ENCODE measurements around the gene MAL.

MAL gene

DNA sequence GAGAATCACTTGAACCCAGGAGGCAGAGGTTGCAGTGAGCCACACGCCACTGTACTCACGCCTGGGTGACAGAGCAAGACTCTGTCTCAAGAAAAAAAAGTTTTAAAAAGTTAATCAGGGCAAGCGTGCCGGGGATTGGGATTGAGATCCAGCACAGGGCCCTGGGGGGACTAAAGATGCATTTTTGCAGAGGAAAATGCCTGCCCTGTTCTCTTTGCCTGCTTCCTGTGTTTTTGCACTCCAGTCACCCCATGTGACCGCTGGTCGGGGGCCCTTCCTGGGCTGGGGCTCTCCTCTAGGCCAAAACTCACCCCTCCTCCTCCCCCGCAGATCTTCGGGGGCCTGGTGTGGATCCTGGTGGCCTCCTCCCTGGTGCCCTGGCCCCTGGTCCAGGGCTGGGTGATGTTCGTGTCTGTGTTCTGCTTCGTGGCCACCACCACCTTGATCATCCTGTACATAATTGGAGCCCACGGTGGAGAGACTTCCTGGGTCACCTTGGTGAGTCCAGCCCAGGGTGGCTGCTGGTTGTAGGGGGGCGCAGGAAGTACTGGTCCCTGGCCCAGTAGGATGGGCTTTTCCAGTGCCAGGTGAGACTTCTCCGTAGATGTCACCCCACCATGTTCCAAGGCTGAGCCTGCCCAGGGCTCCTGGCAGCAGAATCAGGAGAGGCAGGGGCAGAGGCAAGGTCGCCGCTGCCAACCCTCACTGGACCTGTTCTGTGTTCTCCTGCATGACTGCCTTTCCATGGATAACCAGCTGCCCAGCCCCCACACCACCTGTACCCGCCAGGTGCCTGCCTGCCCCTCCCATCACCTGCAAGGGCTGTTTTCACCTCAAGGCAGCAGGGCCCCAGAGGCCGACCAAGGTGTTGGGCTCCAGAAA is 22.4 kb downstream of the MAL start:
- H3K4me3 ChIP-seq (ENCODE audit: low read depth, low read length): no peak overlapping the region

DNA sequence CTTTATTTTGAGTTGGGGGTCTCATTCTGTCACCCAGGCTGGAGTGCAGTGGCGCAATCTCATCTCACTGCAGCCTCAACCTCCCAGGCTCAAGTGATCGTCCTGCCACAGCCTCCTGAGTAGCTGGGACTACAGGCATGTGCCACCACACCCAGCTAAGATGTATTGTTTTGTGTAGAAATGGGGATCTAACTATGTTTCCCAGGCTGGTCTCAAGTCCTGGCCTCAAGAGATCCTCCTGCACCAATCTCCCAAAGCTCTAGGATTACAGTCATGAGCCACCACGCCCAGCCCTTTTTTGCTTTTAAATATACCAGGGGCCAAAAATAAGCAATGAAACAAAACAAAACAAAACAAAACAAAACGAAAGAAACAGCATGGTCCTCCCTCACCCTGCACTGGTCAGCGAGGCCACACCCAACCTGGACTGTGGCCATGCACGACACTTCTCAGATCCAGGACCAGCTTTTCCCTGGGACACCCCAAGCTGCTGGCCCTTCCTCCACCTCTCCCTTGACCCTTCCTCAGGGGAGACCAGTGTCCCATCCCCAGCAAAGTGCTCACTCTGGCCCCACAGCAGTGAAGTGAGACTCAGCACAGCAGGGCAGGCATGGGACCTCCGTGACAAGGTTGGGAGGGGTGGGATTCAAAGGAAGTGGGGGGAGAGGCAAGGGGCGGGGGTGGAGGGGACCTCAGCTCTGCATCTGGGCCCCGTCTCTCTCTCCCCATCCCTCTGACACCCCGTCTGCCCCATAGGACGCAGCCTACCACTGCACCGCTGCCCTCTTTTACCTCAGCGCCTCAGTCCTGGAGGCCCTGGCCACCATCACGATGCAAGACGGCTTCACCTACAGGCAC is 23.5 kb downstream of the MAL start:
- H3K4me3 ChIP-seq (ENCODE audit: low read depth, low read length): no peak overlapping the region

DNA sequence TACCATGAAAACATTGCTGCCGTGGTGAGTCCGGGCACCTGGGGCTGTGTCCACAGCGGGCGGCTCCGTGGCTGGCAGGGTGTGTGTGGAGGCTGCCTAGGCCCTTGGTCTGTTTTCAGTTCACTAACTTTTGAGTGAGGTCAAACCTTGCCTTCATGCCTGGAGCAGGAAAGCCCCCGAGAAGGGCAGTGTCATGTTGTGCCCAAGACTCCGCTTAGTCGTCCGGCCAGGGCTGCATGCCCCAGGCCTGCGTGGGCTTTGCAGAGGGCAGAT is 24.1 kb downstream of the MAL start:
- no peak overlapping the region for H3K4me3 ChIP-seq (ENCODE audit: low read depth, low read length)

DNA sequence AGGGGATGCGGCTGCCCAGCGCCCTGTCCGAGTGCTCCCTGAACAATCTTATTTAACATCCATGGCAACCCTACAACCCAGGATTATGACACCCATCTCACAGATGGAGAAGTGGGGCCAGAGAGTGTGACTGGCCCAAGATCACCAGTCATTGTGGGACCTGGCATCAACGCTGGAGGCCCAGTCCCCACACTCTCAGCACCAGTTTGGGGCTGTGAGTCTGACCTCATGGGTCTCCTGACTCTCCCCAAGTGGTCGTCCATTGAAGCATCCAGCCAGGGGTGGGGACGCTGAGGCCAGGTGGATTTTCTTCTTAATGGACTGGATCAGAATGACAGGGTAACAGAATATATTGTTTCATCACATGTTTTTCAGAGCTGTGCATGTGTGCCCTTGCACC is 24.5 kb downstream of the MAL start:
- no peak overlapping the region for H3K4me3 ChIP-seq (ENCODE audit: low read depth, low read length)

DNA sequence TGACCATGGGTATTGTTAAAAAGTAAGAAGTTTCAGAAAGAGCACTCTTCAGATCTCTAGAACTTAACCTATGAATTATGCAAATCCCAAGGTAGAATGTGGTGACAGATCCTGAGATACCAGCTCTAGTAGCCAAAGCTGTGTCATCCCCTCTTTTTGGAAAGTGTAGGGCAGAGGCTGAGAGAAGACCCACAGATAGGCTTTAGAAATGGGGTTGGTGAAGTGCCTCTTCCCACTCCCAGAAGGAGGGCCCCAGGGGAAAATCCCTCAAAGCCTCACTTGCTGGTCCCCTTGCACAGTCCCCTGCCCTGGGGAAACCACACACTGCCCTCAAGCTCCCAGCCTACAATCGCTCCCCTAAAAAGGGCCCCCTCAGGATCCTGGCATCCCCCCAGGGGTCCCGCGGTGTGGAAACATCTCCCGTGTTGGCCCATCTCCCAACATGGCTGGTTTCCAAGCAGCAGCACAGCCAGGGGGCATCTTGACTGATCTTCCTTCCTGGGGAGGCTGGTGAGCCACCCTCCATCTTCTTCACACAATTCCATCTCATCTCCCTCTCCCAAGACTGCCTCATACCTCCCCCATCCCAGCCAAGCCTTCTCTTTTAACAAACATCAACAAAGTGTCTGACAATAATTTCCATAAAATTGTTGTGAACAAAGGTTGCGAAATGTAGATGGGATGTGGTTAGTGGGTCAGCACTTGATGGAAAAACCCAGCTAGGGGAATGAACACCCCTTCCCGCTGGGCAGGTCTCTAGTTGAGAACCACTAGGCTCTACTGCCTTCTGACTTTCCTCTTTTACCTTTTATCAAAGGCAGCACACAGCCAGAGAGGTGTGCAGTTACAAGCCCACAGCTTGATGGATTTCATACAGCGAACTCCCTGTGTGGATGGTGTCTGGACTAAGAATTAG is 25.1 kb downstream of the MAL start:
- H3K4me3 ChIP-seq (ENCODE audit: low read depth, low read length): no peak overlapping the region

DNA sequence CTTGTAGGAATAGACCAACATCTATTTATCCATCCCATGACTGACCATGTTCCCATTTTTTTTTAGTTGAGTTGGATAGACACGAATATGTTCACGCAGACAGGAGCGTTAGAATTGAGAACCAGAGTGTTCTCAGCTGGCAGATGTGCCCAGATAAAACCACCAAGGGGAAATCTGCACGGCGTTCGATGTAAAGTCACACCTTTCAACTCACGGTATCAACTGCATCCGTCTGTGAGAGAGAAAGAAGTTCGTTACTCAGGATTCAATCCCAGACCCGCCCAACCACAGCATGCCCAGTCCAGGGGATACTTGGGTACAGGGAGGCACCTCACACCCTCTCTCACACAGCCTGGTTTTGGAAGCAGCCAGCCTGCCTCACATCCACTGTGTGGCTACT is 26.1 kb downstream of the MAL start:
- no peak overlapping the region for H3K4me3 ChIP-seq (ENCODE audit: low read depth, low read length)

DNA sequence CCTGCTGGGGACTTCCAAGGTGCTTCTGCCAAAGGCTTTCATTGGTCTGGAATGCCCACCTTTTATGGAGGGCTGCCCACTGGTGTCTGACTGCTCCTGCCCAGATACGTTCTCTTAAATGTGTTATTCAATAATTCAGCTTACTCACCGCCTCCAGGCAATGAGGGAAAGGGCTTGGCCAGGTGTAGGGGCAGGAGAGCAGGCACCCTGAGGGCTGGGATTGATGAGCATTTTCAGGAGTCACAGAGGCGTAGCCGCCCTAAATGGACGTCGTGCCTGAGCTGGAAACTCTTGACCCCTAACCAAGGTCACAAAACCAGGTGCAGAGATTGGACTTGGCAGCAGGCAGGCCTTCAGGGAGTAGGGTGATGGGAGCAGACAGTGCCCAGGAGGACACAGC is 26.8 kb downstream of the MAL start:
- H3K4me3 ChIP-seq (ENCODE audit: low read depth, low read length): no peak overlapping the region

DNA sequence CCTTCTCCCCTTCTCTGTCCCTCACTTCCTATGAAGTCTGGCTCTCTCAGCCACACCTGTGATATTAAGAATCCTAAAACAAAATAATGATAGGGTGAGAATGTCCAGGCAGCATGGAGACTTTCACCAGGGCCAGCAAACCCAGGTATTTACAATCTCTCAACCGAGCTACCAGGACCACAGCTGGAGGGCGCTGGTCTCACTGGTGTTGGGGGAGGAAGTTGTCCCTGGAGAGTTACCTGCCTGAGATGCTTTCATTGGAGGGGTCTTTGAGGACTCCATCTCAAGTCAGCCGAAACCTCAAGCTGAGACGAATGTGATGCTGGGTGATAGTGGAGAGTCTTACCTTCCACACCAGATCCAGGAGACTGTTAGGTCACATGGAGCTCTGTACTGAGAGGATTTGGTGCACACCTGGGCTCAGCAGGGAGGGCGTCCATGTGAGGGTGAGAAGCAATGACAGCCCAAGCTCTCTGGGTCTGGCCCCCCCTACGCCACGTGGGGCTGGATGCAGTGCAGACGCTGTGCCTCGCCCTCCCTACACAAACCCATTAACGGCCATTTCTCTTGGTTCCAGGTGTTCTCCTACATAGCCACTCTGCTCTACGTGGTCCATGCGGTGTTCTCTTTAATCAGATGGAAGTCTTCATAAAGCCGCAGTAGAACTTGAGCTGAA is 27.4 kb downstream of the MAL start:
- no peak overlapping the region for H3K4me3 ChIP-seq (ENCODE audit: low read depth, low read length)

DNA sequence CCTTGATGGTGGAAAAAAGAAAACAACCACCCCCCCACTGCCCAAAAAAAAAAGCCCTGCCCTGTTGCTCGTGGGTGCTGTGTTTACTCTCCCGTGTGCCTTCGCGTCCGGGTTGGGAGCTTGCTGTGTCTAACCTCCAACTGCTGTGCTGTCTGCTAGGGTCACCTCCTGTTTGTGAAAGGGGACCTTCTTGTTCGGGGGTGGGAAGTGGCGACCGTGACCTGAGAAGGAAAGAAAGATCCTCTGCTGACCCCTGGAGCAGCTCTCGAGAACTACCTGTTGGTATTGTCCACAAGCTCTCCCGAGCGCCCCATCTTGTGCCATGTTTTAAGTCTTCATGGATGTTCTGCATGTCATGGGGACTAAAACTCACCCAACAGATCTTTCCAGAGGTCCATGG is 28.0 kb downstream of the MAL start:
- no peak overlapping the region for H3K4me3 ChIP-seq (ENCODE audit: low read depth, low read length)

DNA sequence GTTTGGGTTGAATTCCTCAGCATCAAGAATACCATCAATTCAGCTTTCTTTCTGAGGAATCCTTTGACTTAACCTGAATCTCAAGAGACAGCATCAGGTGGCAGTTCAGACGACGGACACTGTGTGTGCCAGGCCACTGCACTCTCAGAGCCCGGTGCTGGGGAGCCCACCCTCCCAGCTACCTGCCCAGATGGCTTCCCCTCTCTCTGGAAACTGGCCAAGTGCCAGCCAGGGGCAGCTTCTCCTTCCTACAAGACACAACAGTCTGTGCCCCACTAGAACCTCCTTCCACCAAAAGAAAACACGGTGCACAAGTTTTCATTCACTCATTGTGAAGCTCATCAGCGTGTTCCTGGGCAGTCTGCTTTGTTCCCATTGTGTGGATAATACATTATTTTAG is 28.5 kb downstream of the MAL start:
- H3K4me3 ChIP-seq (ENCODE audit: low read depth, low read length): no peak overlapping the region

DNA sequence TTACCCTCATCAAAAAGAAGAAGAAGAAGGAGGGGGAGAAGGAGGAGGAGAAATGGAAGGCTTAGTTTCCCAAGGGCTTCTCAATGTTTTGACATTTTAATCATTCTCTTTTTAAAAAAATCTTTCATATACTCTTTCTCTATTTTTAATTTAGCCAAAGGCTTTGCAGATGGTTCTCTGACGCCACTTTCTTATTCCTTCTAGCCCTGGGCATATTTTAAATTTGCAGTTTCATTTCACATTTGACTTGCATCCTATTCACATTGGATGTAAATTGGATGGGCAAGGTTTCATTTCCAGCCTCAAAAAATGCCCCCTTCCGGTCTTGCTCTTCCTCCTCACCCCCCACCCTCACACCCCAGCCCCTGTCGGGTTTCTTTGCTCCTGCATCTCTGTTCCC is 29.8 kb downstream of the MAL start:
- H3K4me3 ChIP-seq (ENCODE audit: low read depth, low read length): no peak overlapping the region

DNA sequence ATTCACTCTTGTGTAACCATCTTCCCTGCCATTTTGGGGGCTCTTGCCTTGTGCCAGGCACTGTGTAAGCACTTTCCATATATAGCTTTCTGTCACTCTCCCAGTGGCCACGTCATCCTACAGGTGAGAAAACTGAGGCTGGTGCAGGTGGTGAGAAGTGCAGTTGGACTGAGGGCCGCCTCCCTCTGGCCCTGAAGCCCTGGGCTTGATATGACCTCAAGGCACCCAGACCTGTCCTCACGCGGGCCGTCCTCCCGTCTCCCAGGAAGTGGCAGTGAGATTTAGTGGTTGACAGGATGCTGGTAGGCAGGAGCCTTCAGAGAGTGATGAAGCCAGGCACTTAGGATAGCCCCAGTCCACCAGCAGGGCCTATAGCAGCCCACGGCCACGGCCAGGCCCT is 30.5 kb downstream of the MAL start:
- no peak overlapping the region for H3K4me3 ChIP-seq (ENCODE audit: low read depth, low read length)

DNA sequence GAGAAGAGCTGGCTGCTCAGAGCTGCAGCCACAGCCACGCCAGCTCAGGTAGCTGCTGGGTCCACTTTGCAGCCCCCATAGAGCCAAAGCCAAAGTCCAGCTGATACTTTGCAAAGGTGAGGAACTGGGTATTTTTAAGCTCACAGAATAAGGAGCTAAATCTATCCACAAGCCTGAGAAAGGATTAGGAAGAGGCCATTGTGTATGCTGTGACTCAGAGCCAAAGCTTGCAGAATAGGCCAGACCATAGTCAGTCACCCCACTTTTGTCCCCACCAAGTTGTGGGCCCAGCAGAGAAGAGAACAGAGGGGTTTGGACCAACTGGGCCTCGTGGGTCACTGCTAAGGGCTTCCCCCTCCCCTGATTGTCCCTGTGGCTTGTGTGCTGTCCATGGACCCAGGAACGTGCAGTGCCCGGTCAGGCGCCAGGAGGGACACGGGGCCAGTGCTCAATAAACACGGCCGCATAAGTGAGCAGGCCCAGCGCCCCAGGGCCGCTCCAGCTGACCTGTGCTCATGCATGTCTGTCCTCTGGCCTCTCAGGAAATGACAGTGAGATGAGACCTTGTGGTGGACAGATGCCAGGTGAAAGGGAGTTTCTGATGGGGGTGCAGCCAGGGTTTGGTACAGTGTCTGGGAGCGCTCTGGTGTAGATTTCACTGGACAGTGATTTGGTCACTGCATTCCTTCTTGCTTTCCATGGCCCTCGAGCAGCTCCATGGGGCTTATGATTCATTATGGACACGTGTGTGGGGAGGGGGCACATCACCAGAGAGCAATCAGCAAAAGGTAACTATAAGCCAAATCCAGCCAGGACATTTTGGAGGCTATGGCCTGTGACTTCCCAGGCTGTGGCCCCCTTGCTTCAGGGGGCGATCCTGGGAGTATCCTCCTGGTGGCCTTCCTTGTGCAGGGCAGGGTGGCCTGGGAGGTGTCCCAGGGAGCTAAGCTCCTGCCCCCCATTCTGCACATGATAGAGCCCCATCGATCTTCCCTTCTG is 31.3 kb downstream of the MAL start:
- H3K4me3 ChIP-seq (ENCODE audit: low read depth, low read length): no peak overlapping the region

DNA sequence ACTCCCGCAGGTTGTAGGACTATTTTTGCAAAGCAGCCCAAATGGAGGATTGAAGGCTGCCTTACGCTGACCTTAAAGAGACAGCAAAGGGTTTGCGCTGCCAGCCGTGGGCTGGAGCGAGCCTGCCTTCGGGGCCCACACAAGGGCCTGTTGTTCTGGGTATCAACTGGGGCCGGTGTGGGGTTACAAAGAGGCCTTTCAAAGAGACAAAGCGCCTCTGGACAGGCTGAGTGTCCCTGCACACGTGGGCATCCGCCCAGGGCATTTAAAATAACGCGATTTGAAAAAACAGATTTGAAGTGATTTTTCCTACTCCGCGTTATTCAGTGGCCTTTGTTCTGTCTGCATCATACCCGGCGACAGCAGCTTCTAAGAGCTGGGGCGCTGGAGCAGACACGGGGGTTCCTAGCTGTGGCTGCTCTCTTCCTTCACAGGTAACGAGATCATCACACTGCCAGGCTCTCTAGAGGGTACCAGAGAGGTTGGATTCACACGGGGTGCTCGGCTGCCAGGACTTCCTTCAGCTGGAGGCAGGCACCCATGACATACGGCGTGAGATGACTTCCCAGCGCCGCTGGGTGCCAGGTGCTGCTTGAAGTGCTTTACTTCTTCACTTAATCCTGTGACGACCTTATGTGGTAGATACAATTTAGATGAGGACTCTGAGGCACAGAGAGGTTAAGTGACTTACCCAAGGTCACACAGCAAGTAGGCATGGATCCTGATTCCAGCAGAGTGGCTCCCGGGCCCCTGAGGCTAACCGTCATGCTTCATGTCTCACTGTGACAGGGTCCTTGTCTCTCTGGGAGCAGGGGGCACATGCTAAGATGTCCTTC is 32.2 kb downstream of the MAL start:
- H3K4me3 ChIP-seq (ENCODE audit: low read depth, low read length): no peak overlapping the region

DNA sequence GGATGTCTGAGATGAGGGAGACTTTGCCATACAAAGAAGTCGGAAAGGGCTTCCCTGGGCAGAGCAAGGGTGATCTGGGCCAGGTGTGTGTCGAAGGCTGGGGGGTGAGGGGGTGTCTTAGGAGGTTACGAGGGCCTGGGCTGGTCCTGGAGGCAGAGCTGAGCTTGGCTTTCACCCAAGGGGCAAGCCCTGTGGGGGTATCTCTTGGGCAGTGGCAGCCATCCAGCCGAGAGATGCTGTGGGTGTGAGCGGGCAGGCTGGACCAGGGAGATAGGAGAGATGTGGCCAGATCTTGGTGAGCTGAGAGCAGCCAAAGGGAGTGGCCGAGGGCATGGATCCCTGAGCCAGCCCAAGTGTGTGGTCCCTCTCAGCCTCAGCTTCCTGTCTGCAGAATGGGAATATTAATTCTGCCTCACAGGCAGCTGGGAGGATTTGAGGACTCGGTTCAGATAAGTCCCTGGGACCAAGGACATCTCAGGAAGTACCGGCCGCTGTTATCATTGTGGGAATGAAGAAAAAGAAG is 33.0 kb downstream of the MAL start:
- no peak overlapping the region for H3K4me3 ChIP-seq (ENCODE audit: low read depth, low read length)

DNA sequence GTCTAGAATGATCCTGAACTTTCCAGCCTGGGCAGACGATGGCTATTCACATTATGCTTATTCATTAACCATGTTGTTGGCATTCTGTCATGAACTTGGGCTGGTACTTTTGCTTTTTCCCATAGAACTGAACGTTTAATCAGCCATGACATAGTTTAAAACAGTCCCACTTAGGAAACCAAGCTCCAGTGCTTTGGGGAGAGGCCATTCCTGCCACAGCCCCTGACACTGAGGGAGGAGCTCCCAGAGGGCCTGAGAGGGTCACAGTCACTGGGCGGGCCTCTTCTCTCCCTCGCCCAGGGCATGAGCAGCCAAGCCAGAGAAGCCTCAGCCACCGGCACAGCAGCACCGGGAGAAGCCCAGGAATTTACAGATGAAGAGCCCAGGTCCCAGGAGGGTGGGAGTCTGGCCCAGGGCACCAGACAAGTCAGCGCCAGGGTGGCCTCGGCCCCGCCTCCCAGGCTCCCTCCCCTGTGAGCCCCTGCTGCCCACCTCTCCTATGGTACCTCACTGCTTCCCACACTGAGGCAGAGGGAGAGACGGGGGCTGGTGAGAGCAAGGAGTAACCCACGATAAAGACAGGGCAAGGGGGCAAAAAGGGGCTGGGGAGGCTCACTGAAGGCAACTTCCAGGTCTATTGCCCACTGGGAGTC is 33.6 kb downstream of the MAL start:
- no peak overlapping the region for H3K4me3 ChIP-seq (ENCODE audit: low read depth, low read length)

DNA sequence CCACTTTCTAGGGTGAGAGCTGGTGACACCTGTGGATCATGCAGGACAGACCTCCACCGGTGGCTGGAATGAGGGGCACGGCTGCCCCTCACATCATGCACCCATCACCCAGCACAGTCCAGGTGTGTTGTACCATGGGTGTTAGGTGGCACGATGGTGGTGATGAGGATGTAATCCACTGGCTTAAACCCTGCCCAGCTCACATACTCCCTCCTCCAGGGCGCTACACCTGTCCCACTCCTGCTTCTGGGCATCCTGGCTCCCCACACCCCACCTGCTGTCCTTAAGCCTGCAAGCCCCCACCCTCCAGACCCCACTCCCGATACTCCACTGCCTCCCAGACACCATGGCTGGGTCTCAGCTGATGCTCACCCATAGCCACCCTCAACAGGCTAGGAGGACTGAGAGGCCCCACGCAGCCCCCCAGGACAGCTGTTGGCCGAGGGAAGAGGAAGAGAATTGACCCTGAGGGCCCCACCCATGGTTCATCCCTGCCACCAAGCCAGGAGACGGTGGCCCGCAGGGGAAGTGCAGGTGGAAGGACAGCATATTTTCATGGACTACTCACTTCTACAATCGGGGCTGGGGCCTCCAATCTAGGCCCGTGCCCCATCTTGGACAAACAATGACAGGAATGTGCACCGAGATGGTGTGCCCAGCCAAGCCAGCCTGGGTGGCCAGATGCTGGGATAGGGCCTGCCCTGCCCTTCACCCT is 34.3 kb downstream of the MAL start:
- H3K4me3 ChIP-seq (ENCODE audit: low read depth, low read length): no peak overlapping the region
